Pancreas (tissue), 10 donors: ENCODE measurements around the gene TAS1R1. TPM values are rescaled to one million over a fixed set of nuclear protein-coding genes. Genes with fewer than 3 reads are reported as not detected.

Source experiments
- ATAC-seq, 4 donors: fragments of 200-7000 bp; cut with Tn5 transposase; one replicate each; pipeline versions ENCODE4 v1.8.0 to v1.9.1; 2020; ENCODE audit warnings: mild to moderate bottlenecking in 4 of 4, moderate library complexity in 4 of 4
- DNase-seq, 6 donors: peaks; one replicate each; pipeline ENCODE4 v3.0.0-alpha.2; 2020
- FAIRE-seq: peaks from 2 replicates; lab custom pipeline; 2012; peaks lifted over from hg19 to GRCh38; lab: Jason Lieb, UNC
- H3K27ac ChIP-seq, 4 donors: fragments of 200-600 bp; sonication (generic); 1 replicate in 3 of 4; 2 replicates in 1 of 4; pipeline versions ENCODE4 v1.5.0 to v1.8.0; 2020
- H3K27me3 ChIP-seq, 4 donors: fragments of 200-600 bp; one replicate each; pipeline ENCODE4 v1.8.0; 2021
- H3K36me3 ChIP-seq, 3 donors: fragments of 200-600 bp; sonication (generic) in 1 of 3; one replicate each; pipeline versions ENCODE4 v1.5.0 to v1.8.0; 2020 to 2021
- H3K4me1 ChIP-seq, 3 donors: fragments of 200-600 bp; one replicate each; pipeline ENCODE4 v1.8.0; 2021
- H3K4me3 ChIP-seq, 4 donors: fragments of 200-600 bp; sonication (generic) in 2 of 4; one replicate each; pipeline versions ENCODE4 v1.5.0 to v1.8.0; 2020 to 2021
- H3K9me3 ChIP-seq, 4 donors: fragments of 200-600 bp; one replicate each; pipeline ENCODE4 v1.8.0; 2021
- WGBS, 2 donors: extraction: QIAGEN DNeasy Blood & Tissue Kit; methylation state at CpG; one replicate each; pipeline ENCODE4 v1.1.7; 2013; 5-methylcytosine and 5-hydroxymethylcytosine counted together
- intact Hi-C, 3 donors: fragments of 100-400 bp; cut with DNase I; formaldehyde crosslinking; loops; one replicate each; pipeline versions ENCODE4 v1.11.1 to v1.14.2; 2022
- polyA plus RNA-seq, 2 donors: library from polyadenylated mRNA; stranded (reverse); fragments of 200-250 nt; gene quantifications; one replicate each; pipeline ENCODE4 v1.2.3, GENCODE V29; 2013
- total RNA-seq, 6 donors: library from RNA; stranded (reverse); fragmentation: NEBNext Ultra II Directional in 4 of 6; extraction: Animal tissue kit (Norgen Biotek cat#: 25700) in 4 of 6; gene quantifications; one replicate each; pipeline versions ENCODE4 v1.2.1 to v1.2.4, GENCODE V29; 2021 to 2023
- TF ChIP-seq, protein P1 (sequence below), 4 donors: fragments of 200-600 bp; sonication (generic) in 3 of 4; IDR thresholded peaks; one replicate each; pipeline versions ENCODE4 v1.5.0 to v1.8.0; 2021; ENCODE audit warnings: antibody characterized with exemption in 4 of 4
- donor health status: healthy with polysubstance abuse.
- donor health status: DM: no; HTN: no; CAD: no; lungs with moderate emphysema.
- donor health status: DM: no; HTN: no; CAD: no.
- donor health status: control.
- donor health status: control.
- donor health status: Bipolar disorder and iron deficiency.
- donor health status: DM: yes; HTN: yes; CAD: no.
- donor health status: DM: no; HTN: no; CAD: no.
- donor health status: DM: no; HTN: no; CAD: no.
- donor health status: DM: yes; HTN: yes; CAD: no.

The TAS1R1 gene
- total and polyA plus RNA-seq, 8 donors, result not detected

DNA sequence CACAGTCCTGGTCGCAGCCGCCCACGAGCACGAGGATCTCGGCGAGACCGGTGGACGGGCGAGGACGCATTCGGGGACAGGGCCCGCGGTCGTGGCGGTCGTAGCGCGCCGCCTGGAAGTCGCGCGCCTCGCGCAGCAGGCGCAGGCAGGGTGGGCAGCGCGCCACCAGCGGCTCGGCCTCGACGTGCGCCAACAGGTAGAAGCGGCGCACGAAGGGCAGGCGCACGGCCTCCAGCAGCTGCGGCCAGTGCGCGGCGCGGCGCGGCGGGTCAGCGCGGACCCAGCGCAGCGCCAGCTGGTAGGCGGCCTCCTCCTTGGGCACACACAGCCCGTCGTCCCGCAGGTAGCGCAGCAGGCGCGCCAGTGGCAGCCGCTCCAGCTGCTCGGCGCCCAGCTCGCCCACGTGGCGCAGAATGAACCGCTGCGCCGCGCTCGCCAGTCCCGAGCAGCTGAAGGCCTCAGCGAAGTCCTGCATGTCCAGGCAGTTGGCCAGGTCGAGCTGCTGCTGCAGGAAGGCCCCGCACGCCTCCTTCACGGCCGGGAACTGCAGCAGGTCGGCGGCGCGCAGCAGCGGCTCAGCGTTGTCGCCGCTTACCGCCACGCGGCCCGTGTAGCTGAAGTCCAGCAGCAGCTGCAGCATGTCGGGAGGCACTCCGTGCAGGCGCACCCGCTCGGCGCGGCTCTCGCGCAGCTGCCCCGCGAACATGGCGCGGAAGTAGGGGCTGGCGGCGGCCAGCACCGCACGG lies 47.0 kb downstream of the TAS1R1 start:
- DNase-seq, result peak; percentile 66 to 90 (median 79)

DNA sequence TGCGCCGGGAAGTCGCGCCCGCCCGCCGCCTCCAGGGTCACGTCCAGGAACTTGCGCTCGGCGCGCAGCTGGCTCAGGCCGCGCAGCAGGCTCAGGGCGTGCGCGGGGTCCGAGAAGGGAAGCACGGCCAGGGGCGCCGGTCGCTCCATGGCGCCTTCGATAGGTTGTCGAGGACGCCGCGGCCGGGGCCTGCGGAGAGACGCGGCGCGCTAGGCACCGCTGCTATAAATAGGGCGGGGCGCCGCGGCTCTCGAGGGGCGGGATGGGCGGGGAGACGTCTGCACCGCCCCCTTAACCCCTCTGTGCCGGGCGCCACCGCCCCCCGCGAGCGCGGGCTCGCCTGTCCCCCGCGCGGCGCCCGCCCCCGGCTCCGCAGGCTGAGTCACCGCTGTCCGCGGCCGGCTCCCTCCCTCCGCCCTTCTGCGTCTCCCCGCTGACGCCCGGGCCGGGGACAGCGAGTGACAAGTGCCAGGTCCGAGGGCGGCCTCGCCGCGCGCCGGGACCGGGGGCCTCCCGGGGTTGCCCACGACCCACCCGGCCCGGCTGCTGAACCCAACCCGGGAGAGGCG lies 47.6 kb downstream of the TAS1R1 start, which contains the start of gene KLHL21:
TSS of gene KLHL21 (minus strand) at position 201 of the 569 bp plus-strand sequence. CDS start at position 149, 52 bp downstream.
- intact Hi-C loops, result no loop called here
- H3K27ac ChIP-seq, result peak within 1 kb of the TSS; percentile 94 to 99 (median 96)
- peak; percentile 83 to 94 (median 92) for DNase-seq
- peaks cover 2 to 39% (median 8%) of the 10 kb centered on the region in 3 donors for H3K4me1 ChIP-seq
- WGBS, 2 donors, result 0 to 1% methylated on average over 52 to 84 of the region's 84 CpGs
- FAIRE-seq, result no peak
- ATAC-seq, result peak; percentile 64 to 78 (median 75)
- peaks cover 0 to 12% (median 4%) of the 10 kb centered on the region in 3 donors for H3K36me3 ChIP-seq
- TF ChIP-seq, protein P1, sequence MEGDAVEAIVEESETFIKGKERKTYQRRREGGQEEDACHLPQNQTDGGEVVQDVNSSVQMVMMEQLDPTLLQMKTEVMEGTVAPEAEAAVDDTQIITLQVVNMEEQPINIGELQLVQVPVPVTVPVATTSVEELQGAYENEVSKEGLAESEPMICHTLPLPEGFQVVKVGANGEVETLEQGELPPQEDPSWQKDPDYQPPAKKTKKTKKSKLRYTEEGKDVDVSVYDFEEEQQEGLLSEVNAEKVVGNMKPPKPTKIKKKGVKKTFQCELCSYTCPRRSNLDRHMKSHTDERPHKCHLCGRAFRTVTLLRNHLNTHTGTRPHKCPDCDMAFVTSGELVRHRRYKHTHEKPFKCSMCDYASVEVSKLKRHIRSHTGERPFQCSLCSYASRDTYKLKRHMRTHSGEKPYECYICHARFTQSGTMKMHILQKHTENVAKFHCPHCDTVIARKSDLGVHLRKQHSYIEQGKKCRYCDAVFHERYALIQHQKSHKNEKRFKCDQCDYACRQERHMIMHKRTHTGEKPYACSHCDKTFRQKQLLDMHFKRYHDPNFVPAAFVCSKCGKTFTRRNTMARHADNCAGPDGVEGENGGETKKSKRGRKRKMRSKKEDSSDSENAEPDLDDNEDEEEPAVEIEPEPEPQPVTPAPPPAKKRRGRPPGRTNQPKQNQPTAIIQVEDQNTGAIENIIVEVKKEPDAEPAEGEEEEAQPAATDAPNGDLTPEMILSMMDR (IDR thresholded peaks at IDR 0.05), result no peak
- no peaks in the 10 kb centered on the region for H3K27me3 ChIP-seq
- H3K4me3 ChIP-seq, result peak within 1 kb of the TSS; percentile 63 to 95 (median 88)
- H3K9me3 ChIP-seq, result no peaks in the 10 kb centered on the region

More for the DNA sequence above, 47.0 kb downstream of the TAS1R1 start:
- intact Hi-C loops, result no loop called here
- TF ChIP-seq, protein P1 (IDR thresholded peaks at IDR 0.05), result no peak
- H3K27ac ChIP-seq, result peak overlapping the region; percentile 94 to 99 (median 96)
- H3K4me3 ChIP-seq, result peak overlapping the region; percentile 63 to 95 (median 88)
- H3K4me1 ChIP-seq, result peaks cover 8 to 45% (median 8%) of the 10 kb centered on the region in 3 donors
- no peaks in the 10 kb centered on the region for H3K27me3 ChIP-seq
- 0% methylated on average over 89 to 103 of the region's 103 CpGs for WGBS, 2 donors
- ATAC-seq (peak; percentile 26 to 58 (median 42)), FAIRE-seq (no peak)
- no peaks in the 10 kb centered on the region for H3K9me3 ChIP-seq
- H3K36me3 ChIP-seq, result peaks cover 0 to 17% (median 9%) of the 10 kb centered on the region in 3 donors

DNA sequence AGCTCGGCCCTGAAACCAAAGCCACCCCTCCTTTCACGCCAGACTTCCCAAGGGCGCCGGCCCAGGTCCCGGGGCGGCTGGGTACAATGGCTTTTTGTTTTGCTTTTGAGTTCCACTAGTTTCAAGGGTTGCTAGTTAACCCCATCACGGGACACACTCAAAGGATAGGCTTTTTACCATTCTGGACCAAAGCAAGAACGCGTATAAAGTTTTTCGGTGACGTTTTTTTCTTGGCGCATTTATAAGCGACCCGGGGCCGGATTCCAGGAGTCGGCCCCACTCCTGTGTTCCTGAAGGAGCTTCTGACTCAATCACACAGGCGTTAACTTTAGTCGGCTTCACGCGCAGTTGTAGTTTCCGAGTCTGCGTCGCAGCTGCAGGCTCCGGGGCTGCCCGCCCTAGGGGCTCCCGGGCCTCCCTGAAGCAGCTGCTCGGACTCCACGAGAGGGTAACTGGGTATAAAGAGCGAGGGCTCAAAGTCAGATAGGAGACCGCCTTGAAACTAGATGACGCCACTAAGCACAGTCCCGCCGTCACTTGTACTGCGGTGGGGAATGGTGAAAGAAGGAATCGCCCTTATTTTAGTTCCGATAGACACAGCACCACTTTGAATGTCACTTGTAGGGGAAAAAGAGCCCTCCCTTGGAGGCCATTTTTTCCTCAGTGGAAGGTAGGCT lies 48.3 kb downstream of the TAS1R1 start:
- Histone ChIP-seq H3K9me3 (no peaks in the 10 kb centered on the region), H3K27ac (peak overlapping the region; percentile 94 to 99 (median 96)), H3K36me3 (peaks cover 0 to 5% (median 0%) of the 10 kb centered on the region in 3 donors), H3K4me1 (peaks cover 0 to 33% (median 8%) of the 10 kb centered on the region in 3 donors), H3K27me3 (no peaks in the 10 kb centered on the region), H3K4me3 (peak overlapping the region; percentile 63 to 95 (median 88))
- FAIRE-seq (no peak), ATAC-seq (peak; percentile 11 to 39 (median 22)), DNase-seq (peak; percentile 52 to 69 (median 64))
- 1% methylated on average over 36 of the region's 36 CpGs for WGBS, 2 donors
- intact Hi-C loops, result no loop called here
- TF ChIP-seq, protein P1 (IDR thresholded peaks at IDR 0.05), result no peak

DNA sequence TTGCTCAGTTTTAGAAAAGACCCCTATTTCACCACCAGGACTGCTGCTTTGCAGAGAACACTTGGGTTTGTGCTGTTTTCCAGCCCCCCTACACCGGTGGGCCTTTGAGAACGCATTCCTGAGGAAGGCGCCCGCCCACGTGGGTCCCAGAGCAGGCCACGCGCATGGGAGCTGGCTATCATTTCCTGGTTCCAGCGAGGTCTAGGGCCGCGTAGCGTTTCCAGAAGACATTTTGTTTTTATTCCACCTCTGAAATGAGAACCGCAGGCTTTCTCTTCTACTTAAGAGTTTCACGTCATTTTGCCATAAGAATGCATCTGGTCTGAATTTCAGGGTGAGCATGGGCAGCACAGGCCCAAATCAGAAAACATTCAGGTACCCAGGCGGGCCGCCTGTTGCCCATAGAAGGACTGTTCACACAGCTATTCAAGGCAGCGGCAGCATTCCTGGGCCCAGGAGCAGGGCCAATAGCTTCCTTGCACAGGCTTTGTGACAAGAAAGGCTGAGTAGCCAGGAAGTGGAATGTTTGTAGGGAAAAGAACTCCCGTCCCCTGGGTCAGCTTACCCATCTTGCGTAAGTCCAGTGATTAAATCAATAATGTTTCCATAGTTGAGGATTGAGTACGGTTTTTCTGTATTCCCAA lies 48.9 kb downstream of the TAS1R1 start:
- intact Hi-C loops, result no loop called here
- Histone ChIP-seq H3K27ac (peak overlapping the region; percentile 94 to 99 (median 96)), H3K36me3 (no peaks in the 10 kb centered on the region), H3K4me1 (peaks cover 0 to 29% (median 8%) of the 10 kb centered on the region in 3 donors), H3K9me3 (no peaks in the 10 kb centered on the region), H3K4me3 (peak overlapping the region in 3 of 4 donors; percentile 63 to 95 (median 83)), H3K27me3 (no peaks in the 10 kb centered on the region)
- WGBS, 2 donors, result 52 to 57% methylated on average over 19 of the region's 19 CpGs
- TF ChIP-seq, protein P1 (IDR thresholded peaks at IDR 0.05), result no peak
- DNase-seq (peak in 4 of 6 donors; percentile 48 to 61 (median 56)), ATAC-seq (no peak), FAIRE-seq (no peak)
